Tibial nerve (tissue), 3 donors: ENCODE data around the gene RASA1.

ENCODE experiments used
- POLR2A ChIP-seq, 2 donors: fragments of 450-650 bp; IDR thresholded peaks; one replicate each; pipeline ENCODE4 v1.6.1; 2017; ENCODE audit warnings: antibody characterized with exemption in 2 of 2, mild to moderate bottlenecking in 2 of 2, moderate library complexity in 2 of 2
- TF ChIP-seq, protein P1 (sequence below), 5 experiments: fragments of 200-600 bp in 3 of 5; fragments of 450-650 bp in 2 of 5; sonication (generic) in 3 of 5; IDR thresholded peaks; one replicate each; pipeline ENCODE4 v1.5.1; 2016 to 2019; ENCODE audit warnings: antibody characterized with exemption in 5 of 5, mild to moderate bottlenecking in 3 of 5, moderate library complexity in 2 of 5

DNA sequence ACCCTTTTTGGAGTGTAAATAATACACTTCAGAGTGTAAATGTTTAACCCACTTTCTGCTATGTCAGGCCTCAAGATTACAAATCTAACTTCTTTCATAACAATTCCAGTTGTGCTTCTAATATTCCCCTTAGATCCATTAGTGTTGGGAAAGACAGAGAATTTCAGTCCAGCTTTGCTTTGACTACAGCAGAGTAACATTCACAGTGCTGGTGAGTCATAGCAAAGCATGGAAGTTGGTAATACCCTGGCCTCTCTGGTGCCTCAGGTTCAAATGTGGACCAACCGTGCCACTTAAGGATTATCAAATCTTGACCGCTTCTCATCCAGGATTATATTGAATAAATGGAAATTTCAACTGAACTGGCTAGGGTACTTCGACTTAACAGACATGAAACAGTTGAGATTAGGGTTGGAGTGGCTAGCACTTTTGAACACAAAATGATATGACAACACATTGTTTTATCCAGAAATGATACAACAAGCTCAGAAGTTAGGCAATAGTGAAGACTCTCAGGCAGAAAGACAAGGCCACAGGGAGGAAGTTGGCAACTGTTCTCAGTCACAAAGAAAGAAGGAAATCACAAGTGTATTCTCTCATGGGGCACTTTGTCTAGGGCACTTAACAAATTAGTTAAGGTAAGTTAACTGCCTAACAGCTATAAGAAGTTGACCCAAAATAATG lies 24.4 kb upstream of the RASA1 start:
- TF ChIP-seq, protein P1, sequence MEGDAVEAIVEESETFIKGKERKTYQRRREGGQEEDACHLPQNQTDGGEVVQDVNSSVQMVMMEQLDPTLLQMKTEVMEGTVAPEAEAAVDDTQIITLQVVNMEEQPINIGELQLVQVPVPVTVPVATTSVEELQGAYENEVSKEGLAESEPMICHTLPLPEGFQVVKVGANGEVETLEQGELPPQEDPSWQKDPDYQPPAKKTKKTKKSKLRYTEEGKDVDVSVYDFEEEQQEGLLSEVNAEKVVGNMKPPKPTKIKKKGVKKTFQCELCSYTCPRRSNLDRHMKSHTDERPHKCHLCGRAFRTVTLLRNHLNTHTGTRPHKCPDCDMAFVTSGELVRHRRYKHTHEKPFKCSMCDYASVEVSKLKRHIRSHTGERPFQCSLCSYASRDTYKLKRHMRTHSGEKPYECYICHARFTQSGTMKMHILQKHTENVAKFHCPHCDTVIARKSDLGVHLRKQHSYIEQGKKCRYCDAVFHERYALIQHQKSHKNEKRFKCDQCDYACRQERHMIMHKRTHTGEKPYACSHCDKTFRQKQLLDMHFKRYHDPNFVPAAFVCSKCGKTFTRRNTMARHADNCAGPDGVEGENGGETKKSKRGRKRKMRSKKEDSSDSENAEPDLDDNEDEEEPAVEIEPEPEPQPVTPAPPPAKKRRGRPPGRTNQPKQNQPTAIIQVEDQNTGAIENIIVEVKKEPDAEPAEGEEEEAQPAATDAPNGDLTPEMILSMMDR (IDR thresholded peaks at IDR 0.05), result no peak
- no peak for TF ChIP-seq POLR2A (IDR thresholded peaks at IDR 0.05)
